GM18520 (cell line): ENCODE results near the gene HBE1.
"Not testable (repeated sequence)": the region's sequence is repeated elsewhere in the genome, so short reads cannot be mapped to it uniquely, and the experiment has no call there.

Source experiments
- ATAC-seq: cut with Tn5 transposase; IDR thresholded peaks from one replicate; pipeline ENCODE4 v1.9.1; 2021; ENCODE audit not compliant: unreplicated experiment

The HBE1 gene

GRCh38 chr11:5254023-5254422, 15.7 kb downstream of the HBE1 start:
- ATAC-seq = not testable (repeated sequence)

- not testable (repeated sequence) for ATAC-seq
Measured at GRCh38 chr11:5253440-5253839, 16.3 kb downstream of the HBE1 start.

DNA sequence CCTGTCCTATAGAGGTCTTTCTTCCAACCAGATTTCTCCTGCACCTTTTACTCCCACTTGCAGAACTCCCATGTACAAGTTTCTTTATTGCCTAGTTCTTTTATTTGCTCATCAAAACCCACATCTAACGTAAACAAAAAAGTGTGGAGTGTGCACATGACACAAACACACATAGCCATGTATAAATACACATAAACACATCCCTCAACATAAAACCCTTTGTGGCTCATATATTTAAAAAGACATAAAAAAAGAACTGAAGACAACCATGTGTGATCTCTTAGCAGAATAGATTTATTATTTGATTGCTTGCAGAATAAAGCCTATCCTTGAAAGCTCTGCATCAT, 16.9 kb downstream of the HBE1 start:
- no peak for ATAC-seq

DNA sequence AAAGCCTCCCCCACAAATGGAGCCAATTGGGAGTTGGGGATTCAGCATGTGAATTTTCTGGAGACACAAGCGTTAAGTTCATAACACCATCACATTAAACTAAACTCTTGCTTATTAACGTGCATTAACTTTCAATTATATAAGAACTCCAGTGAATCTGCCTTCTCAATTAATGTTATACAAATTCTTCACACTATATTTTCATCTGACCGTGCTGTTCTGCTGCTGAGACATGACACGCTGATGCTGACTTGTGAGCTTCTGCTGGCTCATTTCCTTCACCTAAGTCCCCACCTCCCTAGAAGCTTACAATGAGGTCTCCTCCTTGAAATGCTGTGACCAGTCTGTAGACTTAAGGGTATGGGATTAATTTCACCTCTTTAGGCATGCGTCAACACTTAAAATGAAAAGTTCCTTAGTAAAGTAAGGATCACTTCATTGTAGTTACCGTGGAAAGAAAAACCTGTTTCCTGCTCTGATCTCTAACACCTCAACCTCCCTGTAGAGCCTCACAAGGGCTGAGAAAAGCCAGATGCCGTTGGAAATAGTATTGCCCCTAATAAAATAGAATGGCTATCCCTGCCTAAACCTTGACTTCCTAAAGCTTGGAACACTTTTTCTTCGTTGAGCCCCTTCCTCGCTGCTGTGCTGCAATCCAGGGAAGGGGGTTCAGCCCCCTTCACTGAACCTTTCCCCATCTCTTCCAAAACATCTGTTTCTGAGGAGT, 17.4 kb downstream of the HBE1 start:
- ATAC-seq = no peak

DNA sequence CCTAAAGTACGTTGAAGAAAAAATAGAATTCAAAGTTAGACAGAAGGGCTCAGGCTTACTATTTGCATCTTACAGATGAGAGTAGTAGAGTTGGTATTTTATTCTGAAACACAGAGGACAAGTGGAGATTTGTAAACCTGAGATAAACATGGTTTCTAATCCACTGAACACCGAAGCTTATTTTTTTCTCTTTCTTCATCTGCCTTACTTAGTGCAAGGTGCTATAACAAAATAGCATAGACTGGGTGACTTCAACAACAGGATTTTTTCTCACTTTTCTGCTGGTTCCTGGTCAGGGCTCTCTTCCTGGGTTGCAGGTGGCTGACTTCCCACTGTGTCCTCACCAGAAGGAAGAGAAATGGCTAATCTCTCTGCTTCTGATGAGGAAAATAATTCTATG, 18.0 kb downstream of the HBE1 start:
- no peak for ATAC-seq

DNA sequence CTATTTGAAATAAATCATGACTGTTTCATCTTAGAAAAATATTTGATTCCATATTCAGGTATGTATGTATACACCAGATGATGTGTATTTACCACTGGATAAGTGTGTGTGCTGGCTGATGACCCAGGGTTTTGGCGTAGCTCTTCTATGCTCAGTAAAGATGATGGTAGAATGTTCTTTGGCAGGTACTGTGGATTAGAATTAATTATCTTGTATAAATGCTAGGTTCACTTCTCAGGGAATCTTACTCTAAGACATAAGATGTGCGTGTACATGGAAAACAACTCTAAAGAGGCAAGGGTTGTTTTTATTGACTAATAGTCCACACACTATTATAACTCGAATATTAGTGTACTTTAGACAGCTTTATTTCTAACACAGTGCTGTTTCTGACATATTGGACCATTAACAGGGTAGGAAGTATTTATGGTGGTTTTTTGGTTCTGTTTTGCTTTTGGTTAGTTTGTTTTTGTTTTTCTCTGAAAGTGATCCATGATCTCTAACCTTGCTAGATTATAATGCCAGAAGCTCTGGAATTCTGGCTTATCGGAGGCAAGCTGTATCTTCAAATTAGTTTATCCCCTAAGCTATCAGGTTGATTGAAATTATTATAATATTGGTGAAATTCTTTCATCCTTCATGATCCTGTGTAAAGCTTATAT, 19.1 kb downstream of the HBE1 start:
- ATAC-seq = no peak

- ATAC-seq = not testable (repeated sequence)
Measured at GRCh38 chr11:5249807-5250396, 19.8 kb downstream of the HBE1 start, which contains the start of gene HBG1. Gene HBG1 (minus strand): TSS chr11:5249857. CDS start chr11:5249804, 53 bp downstream.

- ATAC-seq = not testable (repeated sequence)
Measured at GRCh38 chr11:5248498-5248897, 21.2 kb downstream of the HBE1 start.

GRCh38 chr11:5247472-5248192, 22.1 kb downstream of the HBE1 start:
- ATAC-seq = no peak

DNA sequence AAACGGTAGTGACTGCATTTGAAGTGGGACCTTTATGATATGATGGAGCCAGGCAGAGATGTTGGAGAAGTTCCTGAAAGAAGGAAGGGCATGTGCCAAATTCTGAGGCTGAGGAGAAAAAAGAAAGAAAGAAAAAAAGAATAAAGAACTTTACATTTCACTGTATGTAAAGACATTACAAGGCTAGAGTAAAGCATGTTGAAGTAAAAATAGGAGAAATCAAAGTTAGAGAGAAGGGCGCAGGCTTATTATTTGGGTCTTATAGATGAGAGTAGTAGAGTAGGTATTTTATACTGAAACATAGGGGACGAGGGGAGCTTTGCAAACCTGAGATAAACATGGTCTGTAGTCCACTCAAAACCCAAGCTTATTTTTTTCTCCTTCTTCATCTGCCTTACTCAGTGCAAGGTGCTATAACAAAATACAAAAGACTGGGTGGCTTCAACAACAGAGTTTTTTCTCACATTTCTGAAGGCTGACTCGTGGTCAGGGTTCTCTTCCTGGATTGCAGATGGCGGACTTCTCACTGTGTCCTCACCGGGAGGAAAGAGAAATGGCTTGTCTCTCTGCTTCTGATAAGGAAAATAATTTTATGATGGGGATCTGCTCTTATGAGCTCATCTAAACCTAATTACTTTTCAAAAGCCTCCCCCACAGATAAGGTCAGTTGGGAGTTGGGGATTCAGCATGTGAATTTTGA, 22.8 kb downstream of the HBE1 start:
- ATAC-seq = no peak

DNA sequence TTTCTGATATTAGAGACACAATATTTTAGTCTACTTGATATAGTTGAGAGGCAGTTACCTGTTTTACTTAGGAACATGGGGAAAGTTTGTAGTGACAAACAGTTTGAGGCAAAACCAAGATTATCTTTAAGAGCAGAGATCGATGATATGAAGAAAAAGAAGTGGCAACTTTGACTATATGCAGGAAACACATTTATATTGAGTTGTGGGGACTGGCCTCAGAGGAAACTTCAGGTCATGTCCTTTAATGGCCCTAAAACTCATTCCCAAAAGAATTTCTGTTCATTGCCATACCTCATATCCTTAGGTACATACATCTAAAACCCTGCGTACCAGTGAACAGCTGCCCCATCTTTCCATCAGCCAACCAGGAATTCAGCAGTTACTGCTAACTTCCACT, 24.6 kb downstream of the HBE1 start:
- ATAC-seq = no peak

GRCh38 chr11:5243816-5244180, 25.9 kb downstream of the HBE1 start:
- no peak for ATAC-seq

GRCh38 chr11:5242933-5243815, 26.6 kb downstream of the HBE1 start:
- ATAC-seq = no peak

DNA sequence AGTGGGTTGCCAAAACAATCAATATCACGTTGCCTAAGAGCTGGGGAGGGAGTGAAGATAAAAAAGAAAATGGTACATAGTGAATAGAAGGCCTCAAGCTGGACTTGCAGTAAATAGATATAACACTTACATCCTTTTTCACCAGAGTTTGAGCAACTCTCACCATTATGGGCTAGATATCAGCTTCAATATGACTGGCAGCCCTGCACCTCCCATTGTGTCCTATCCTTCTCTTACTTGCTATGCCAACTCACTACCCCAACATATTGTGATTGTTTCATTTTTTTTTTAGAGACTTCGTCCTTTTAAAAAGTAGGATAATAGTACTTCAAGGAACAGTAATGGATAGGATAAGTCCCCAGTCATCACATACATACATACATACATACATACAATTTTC, 27.5 kb downstream of the HBE1 start:
- ATAC-seq = no peak

DNA sequence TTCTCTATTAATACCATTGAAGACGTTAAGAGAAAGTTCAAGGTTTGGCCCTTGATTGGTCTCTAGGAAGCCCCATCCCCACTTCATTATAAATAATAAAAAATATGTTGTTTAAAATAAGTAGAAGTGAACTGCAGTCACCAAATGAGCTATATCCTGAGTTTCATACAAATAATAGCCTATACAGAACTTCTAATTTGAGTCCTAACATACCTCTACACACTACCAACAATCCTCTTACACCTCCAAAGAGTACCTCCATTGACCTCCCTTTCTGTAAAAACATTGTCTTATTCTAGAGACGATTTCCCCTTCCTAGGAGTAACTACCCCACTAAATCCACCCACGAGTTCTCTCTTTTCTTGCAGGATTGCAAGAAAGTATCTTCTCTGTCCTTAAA, 28.3 kb downstream of the HBE1 start:
- ATAC-seq = no peak

- no peak for ATAC-seq
Measured at GRCh38 chr11:5240458-5240857, 29.3 kb downstream of the HBE1 start.

DNA sequence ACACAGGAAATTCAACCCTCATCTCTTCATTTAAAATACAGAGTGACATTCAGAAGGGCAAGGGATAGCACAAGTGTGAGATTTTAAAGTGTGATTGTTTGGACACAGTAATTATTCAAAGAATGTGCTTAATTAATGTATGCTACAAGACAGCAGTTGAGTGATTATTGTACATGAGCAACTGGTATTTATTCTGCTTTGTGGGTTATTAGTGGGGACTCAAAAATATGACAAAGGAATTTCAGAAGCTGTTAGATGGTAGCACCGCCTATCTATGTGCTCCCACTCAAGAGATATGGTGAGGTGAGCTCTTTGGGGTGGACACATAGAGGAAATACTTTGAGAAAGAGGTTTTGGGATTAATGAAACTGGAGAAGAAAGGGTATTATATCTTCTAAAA, 29.7 kb downstream of the HBE1 start:
- no peak for ATAC-seq

- ATAC-seq = no peak
Measured at GRCh38 chr11:5239046-5239445, 30.7 kb downstream of the HBE1 start.

- ATAC-seq = no peak
Measured at GRCh38 chr11:5238486-5238885, 31.3 kb downstream of the HBE1 start.

GRCh38 chr11:5237420-5237819, 32.3 kb downstream of the HBE1 start:
- no peak for ATAC-seq
